ENCODE results near the gene SLC2A4RG.

GRCh38 chr20:63731410-63731809 is 8.2 kb upstream of the SLC2A4RG start:
- TF ChIP-seq POLR2A (IDR thresholded peaks at IDR 0.05; ENCODE audit: low read length) (no peak), GATA1 (IDR thresholded peaks at IDR 0.05; ENCODE audit: low read depth, low read length) (no peak)

All from erythroblast (primary cell).